ENCODE measurements around the gene PEBP1. TPM values are rescaled to one million over a fixed set of nuclear protein-coding genes. Genes with fewer than 3 reads are reported as not detected.

The PEBP1 gene
- total and polyA plus RNA-seq, 8 donors: 105 to 303 (median 205) TPM

DNA sequence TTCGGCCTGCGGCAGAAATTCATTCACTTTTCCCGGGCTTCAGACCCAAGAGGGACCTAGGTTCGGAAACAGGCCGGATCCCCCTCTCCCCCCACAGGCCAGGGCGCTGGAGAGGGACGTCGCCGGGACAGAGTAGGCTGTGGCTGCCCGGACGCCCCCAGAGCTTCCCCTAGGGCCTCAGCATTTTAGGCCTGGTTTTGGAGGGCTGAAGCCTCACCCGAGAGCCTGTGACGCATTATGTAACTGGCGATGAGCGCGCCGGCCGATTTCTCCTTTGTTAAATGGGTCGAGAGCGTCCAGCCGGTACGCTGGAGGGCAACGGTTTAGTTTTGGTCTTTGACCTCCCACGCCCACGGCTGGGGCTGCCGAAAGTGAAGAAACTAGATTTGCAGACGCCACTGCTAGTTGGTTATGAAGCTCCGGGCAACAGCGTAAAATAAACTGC lies 657 bp downstream of the PEBP1 start:
- peak overlapping the region; percentile 85 to 92 (median 89) for H3K27ac ChIP-seq
- intact Hi-C loops (cut with DNase I; ENCODE audit: low total_unique reads): no loop called here
- H3K9me3 ChIP-seq: no peaks in the 10 kb centered on the region
- TF ChIP-seq POLR2AphosphoS5 (IDR thresholded peaks at IDR 0.05): peak in 1 of 3 donors; percentile 9
- TF ChIP-seq, protein P1, sequence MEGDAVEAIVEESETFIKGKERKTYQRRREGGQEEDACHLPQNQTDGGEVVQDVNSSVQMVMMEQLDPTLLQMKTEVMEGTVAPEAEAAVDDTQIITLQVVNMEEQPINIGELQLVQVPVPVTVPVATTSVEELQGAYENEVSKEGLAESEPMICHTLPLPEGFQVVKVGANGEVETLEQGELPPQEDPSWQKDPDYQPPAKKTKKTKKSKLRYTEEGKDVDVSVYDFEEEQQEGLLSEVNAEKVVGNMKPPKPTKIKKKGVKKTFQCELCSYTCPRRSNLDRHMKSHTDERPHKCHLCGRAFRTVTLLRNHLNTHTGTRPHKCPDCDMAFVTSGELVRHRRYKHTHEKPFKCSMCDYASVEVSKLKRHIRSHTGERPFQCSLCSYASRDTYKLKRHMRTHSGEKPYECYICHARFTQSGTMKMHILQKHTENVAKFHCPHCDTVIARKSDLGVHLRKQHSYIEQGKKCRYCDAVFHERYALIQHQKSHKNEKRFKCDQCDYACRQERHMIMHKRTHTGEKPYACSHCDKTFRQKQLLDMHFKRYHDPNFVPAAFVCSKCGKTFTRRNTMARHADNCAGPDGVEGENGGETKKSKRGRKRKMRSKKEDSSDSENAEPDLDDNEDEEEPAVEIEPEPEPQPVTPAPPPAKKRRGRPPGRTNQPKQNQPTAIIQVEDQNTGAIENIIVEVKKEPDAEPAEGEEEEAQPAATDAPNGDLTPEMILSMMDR (IDR thresholded peaks at IDR 0.05): no peak
- peaks cover 22 to 57% (median 44%) of the 10 kb centered on the region in 4 donors for H3K4me1 ChIP-seq
- H3K4me3 ChIP-seq: peak overlapping the region; percentile 87 to 94 (median 88)
- WGBS, 5 donors: 0 to 1% (median 0%) methylated on average over 14 to 29 of the region's 29 CpGs
- DNase-seq: peak; percentile 50 to 69
- H3K36me3 ChIP-seq: peaks cover 32 to 38% (median 37%) of the 10 kb centered on the region in 4 donors
- no peaks in the 10 kb centered on the region for H3K27me3 ChIP-seq

DNA sequence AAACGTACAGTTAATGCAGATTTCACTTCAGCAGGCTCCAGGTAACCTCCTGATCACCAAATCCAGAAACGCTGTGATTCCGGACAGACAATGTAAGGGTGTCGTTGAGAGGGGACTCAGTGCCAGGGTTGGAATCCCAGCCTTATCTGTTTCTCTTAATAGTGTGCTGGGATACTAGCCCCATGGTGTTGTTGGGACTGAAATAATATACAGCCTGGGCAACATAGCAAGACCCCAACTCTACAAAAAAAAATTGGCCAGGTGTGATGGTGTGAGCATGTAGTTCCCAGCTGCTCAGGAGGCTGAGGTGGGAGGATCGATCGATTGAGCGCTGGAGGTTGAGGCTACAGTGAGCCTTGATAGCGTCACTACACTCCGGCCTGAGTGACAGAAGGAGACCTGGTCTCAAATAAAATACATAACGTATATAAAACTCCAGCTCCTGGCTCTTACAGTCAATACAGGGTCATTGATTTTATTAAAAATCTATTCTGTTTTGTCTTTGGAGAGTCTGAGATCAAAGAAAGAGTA lies 1.3 kb downstream of the PEBP1 start:
- Histone ChIP-seq H3K4me3 (peak overlapping the region; percentile 87 to 94 (median 88)), H3K27ac (peak overlapping the region; percentile 85 to 92 (median 89)), H3K9me3 (no peaks in the 10 kb centered on the region), H3K27me3 (no peaks in the 10 kb centered on the region), H3K36me3 (peaks cover 33 to 45% (median 43%) of the 10 kb centered on the region in 4 donors), H3K4me1 (peaks cover 20 to 51% (median 38%) of the 10 kb centered on the region in 4 donors)
- 66 to 77% (median 69%) methylated on average over 10 of the region's 10 CpGs for WGBS, 5 donors
- TF ChIP-seq EP300 (IDR thresholded peaks at IDR 0.05): no peak
- no peak for TF ChIP-seq POLR2AphosphoS5 (IDR thresholded peaks at IDR 0.05)
- TF ChIP-seq, protein P1 (IDR thresholded peaks at IDR 0.05): no peak
- no peak for TF ChIP-seq POLR2A (IDR thresholded peaks at IDR 0.05)
- no peak for DNase-seq
- intact Hi-C loops (cut with DNase I; ENCODE audit: low total_unique reads): no loop called here

DNA sequence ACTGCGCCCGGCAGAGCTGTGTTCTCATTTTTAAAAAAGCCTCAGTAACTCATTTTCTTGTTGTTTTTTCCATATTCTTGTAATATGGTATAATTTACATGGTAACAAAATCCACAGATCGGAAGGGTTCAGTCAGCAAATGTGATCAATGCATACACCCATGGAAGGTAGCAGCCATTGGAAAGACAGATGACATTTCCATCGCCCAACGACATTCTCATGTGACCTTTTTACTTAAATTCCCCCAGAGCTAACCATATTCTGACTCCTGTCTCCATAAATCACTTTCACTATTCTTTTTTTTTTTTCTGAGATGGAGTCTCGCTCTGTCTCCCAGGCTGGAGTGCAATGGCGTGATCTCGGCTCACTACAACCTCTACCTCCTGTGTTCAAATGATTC lies 4.9 kb downstream of the PEBP1 start:
- no peak for DNase-seq
- peaks cover 55 to 81% (median 79%) of the 10 kb centered on the region in 4 donors for H3K36me3 ChIP-seq
- WGBS, 5 donors: 96 to 99% (median 97%) methylated on average over 8 of the region's 8 CpGs

DNA sequence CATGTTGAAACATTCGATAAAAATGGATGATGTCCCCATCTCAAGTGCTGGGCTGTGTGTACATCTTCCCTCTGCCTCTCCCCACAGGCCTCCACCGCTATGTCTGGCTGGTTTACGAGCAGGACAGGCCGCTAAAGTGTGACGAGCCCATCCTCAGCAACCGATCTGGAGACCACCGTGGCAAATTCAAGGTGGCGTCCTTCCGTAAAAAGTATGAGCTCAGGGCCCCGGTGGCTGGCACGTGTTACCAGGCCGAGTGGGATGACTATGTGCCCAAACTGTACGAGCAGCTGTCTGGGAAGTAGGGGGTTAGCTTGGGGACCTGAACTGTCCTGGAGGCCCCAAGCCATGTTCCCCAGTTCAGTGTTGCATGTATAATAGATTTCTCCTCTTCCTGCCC lies 8.6 kb downstream of the PEBP1 start:
- Histone ChIP-seq H3K4me3 (no peak overlapping the region), H3K4me1 (peaks cover 0 to 8% (median 1%) of the 10 kb centered on the region in 4 donors), H3K27ac (no peak overlapping the region), H3K27me3 (no peaks in the 10 kb centered on the region), H3K9me3 (no peaks in the 10 kb centered on the region), H3K36me3 (peaks cover 42 to 99% (median 98%) of the 10 kb centered on the region in 4 donors)
- intact Hi-C loops (cut with DNase I; ENCODE audit: low total_unique reads): no loop called here
- WGBS, 5 donors: 89 to 97% (median 95%) methylated on average over 13 of the region's 13 CpGs
- no peak for TF ChIP-seq POLR2AphosphoS5 (IDR thresholded peaks at IDR 0.05)
- no peak for TF ChIP-seq POLR2A (IDR thresholded peaks at IDR 0.05)
- DNase-seq: no peak

More for the DNA sequence above, 4.9 kb downstream of the PEBP1 start:
- TF ChIP-seq, protein P1 (IDR thresholded peaks at IDR 0.05): no peak
- TF ChIP-seq POLR2AphosphoS5 (IDR thresholded peaks at IDR 0.05) (no peak), POLR2A (IDR thresholded peaks at IDR 0.05) (no peak), EP300 (IDR thresholded peaks at IDR 0.05) (no peak)
- Histone ChIP-seq H3K27me3 (no peaks in the 10 kb centered on the region), H3K27ac (no peak overlapping the region), H3K4me3 (no peak overlapping the region), H3K4me1 (peaks cover 15 to 34% (median 26%) of the 10 kb centered on the region in 4 donors), H3K9me3 (no peaks in the 10 kb centered on the region)
- intact Hi-C loops (cut with DNase I; ENCODE audit: low total_unique reads): no loop called here

All from stomach (tissue), 9 donors.